Fibroblast of lung (primary cell): Measurements from ENCODE around the gene TTF2. TPM values are rescaled to one million over a fixed set of nuclear protein-coding genes. Genes with fewer than 3 reads are reported as not detected.

Experiments used
- DNase-seq, 2 donors: peaks; one replicate each; pipeline versions ENCODE4 v3.0.0 to v3.0.0-alpha.2; 2010; ENCODE audit warnings: low read depth in 2 of 2
- H2AFZ ChIP-seq: 2 replicates; pipeline ENCODE4 v1.5.1; 2012; ENCODE audit warnings: low read length, control low read depth, inconsistent platforms
- H3K27ac ChIP-seq: 2 replicates; pipeline ENCODE4 v1.5.1; 2011; ENCODE audit warnings: low read length, control low read depth; ENCODE audit not compliant: insufficient read depth
- H3K27me3 ChIP-seq: 2 replicates; pipeline ENCODE4 v1.5.1; 2011; ENCODE audit warnings: mild to moderate bottlenecking, low read length; ENCODE audit not compliant: control insufficient read depth, insufficient read depth
- H3K36me3 ChIP-seq: 2 replicates; pipeline ENCODE4 v1.5.1; 2011; ENCODE audit warnings: low read length; ENCODE audit not compliant: control insufficient read depth, insufficient read depth
- H3K4me1 ChIP-seq: 2 replicates; pipeline ENCODE4 v1.5.1; 2011; ENCODE audit warnings: low read length; ENCODE audit not compliant: control insufficient read depth, insufficient read depth; ENCODE audit errors: extremely low read depth
- H3K4me2 ChIP-seq: 2 replicates; pipeline ENCODE4 v1.5.1; 2011; ENCODE audit warnings: low read length, control low read depth; ENCODE audit not compliant: insufficient read depth; ENCODE audit errors: extremely low read depth
- H3K4me3 ChIP-seq, 4 experiments: fragments of 200-600 bp in 1 of 4; sonication (generic) in 1 of 4; replicated peaks in 1 of 4; 2 replicates each; pipeline ENCODE4 v1.5.1; 2011 to 2016; ENCODE audit warnings: low read length in 4 of 4, low read depth in 3 of 4, mild to moderate bottlenecking in 3 of 4, control low read depth in 2 of 4, inconsistent platforms in 1 of 4, mixed read lengths in 1 of 4; ENCODE audit not compliant: insufficient read depth in 1 of 4; ENCODE audit errors: control extremely low read depth in 1 of 4
- H3K79me2 ChIP-seq: 2 replicates; pipeline ENCODE4 v1.5.1; 2012; ENCODE audit warnings: mild to moderate bottlenecking, low read length, inconsistent platforms; ENCODE audit not compliant: control insufficient read depth, insufficient read depth
- H3K9ac ChIP-seq: 2 replicates; pipeline ENCODE4 v1.5.1; 2011; ENCODE audit warnings: mild to moderate bottlenecking, low read length, control low read depth; ENCODE audit not compliant: insufficient read depth
- H3K9me3 ChIP-seq: 2 replicates; pipeline ENCODE4 v1.5.1; 2012; ENCODE audit warnings: low read depth, low read length; ENCODE audit not compliant: control insufficient read depth, insufficient read depth
- H4K20me1 ChIP-seq: 2 replicates; pipeline ENCODE4 v1.5.1; 2011; ENCODE audit warnings: low read length; ENCODE audit not compliant: control insufficient read depth, insufficient read depth; ENCODE audit errors: extremely low read depth
- EZH2 ChIP-seq: IDR thresholded peaks from 2 replicates; pipeline ENCODE4 v1.5.1; 2012; ENCODE audit warnings: low read length, control low read depth, mild to moderate bottlenecking; ENCODE audit errors: missing control alignments
- polyA plus RNA-seq, 2 donors: library from polyadenylated mRNA; depleted of rRNA in 1 of 2; stranded (reverse) in 1 of 2; unstranded in 1 of 2; fragments of >200 nt; gene quantifications; 2 replicates each; pipeline ENCODE4 v1.2.1, GENCODE V29; 2011 to 2012; ENCODE audit warnings: missing spikeins in 1 of 2
- total RNA-seq: library from RNA; depleted of rRNA; stranded (reverse); fragments of >200 nt; gene quantifications from 2 replicates; pipeline ENCODE4 v1.2.1, GENCODE V29; 2014
- TF ChIP-seq, protein P1 (sequence below), 2 donors: IDR thresholded peaks in 1 of 2; conservative IDR thresholded peaks in 1 of 2; 1 replicate in 1 of 2; 2 replicates in 1 of 2; pipeline ENCODE4 v1.5.1; 2011 to 2012; ENCODE audit warnings: low read length in 2 of 2, control low read depth in 1 of 2, inconsistent platforms in 1 of 2, low read depth in 1 of 2, mild to moderate bottlenecking in 1 of 2

Gene TTF2
- total and polyA plus RNA-seq, 2 donors (not counting 1 experiment from before 2014, with no cell fraction given), result 10.0 to 13.2 TPM

DNA sequence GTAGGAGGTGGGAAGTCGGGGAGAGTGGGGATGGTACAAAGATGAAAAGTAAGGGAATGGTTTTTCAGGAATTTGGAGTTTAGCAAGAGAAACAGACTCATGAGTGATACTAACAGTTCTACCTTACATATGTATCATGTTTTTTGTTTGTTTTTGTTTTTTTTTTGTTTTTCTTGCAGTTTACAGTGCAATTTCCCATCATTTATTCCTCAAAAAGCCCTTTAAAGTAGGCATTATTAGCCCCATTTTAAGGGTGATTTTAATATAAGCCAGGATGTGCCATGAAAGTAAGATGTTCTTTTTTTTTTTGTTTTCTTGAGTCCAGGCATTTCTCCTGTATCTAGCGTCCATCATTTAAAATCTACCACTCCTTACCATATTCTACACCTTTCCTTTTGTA is 75.2 kb downstream of the TTF2 start:
- Histone ChIP-seq H3K27me3 (no peaks in the 10 kb centered on the region), H3K79me2 (no peaks in the 10 kb centered on the region), H3K9ac (no peak overlapping the region), H3K4me2 (no peak overlapping the region), H3K4me3 (no peak overlapping the region), H4K20me1 (no peaks in the 10 kb centered on the region), H3K9me3 (no peaks in the 10 kb centered on the region), H3K36me3 (no peaks in the 10 kb centered on the region), H3K4me1 (no peaks in the 10 kb centered on the region), H2AFZ (no peak overlapping the region), H3K27ac (no peak overlapping the region)
- TF ChIP-seq, protein P1, sequence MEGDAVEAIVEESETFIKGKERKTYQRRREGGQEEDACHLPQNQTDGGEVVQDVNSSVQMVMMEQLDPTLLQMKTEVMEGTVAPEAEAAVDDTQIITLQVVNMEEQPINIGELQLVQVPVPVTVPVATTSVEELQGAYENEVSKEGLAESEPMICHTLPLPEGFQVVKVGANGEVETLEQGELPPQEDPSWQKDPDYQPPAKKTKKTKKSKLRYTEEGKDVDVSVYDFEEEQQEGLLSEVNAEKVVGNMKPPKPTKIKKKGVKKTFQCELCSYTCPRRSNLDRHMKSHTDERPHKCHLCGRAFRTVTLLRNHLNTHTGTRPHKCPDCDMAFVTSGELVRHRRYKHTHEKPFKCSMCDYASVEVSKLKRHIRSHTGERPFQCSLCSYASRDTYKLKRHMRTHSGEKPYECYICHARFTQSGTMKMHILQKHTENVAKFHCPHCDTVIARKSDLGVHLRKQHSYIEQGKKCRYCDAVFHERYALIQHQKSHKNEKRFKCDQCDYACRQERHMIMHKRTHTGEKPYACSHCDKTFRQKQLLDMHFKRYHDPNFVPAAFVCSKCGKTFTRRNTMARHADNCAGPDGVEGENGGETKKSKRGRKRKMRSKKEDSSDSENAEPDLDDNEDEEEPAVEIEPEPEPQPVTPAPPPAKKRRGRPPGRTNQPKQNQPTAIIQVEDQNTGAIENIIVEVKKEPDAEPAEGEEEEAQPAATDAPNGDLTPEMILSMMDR (conservative IDR thresholded peaks at IDR 0.05 in 1 of 2, IDR thresholded peaks at IDR 0.05 in 1 of 2; ENCODE audit: low read depth in 1 of 2, low read length in 2 of 2), result no peak
- no peak for TF ChIP-seq EZH2
- DNase-seq, result no peak

DNA sequence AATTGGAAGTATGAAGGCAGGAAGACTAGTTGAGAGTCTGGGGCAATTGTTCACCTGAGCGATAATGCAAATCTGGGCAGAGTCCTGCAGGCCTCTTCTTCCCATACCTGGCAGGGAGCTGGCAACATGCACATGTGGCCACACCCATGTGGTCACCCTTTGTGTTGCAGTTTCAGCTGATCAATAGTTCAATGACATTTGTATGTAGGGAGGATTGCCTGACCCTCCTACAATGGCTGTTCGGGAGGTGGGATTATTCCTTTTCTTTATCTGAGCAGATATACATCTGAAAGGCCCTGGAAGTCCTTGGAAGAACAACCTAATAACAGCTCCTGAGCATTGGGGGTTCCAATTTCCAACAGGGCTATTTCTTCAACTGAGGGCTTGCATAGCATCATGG is 76.6 kb downstream of the TTF2 start:
- Histone ChIP-seq H3K27ac (no peak overlapping the region), H3K4me1 (no peaks in the 10 kb centered on the region), H3K4me3 (no peak overlapping the region), H3K9ac (no peak overlapping the region), H4K20me1 (no peaks in the 10 kb centered on the region), H3K36me3 (no peaks in the 10 kb centered on the region), H3K4me2 (no peak overlapping the region), H2AFZ (no peak overlapping the region), H3K79me2 (no peaks in the 10 kb centered on the region), H3K9me3 (no peaks in the 10 kb centered on the region), H3K27me3 (no peaks in the 10 kb centered on the region)
- no peak for DNase-seq
- TF ChIP-seq EZH2, result no peak
- TF ChIP-seq, protein P1 (conservative IDR thresholded peaks at IDR 0.05 in 1 of 2, IDR thresholded peaks at IDR 0.05 in 1 of 2; ENCODE audit: low read depth in 1 of 2, low read length in 2 of 2), result no peak

- no peak overlapping the region for H2AFZ ChIP-seq
- DNase-seq, result no peak
- no peak overlapping the region for H3K27ac ChIP-seq
- no peaks in the 10 kb centered on the region for H3K9me3 ChIP-seq
- H3K4me2 ChIP-seq, result no peak overlapping the region
- no peaks in the 10 kb centered on the region for H3K27me3 ChIP-seq
- H3K36me3 ChIP-seq, result no peaks in the 10 kb centered on the region
- no peaks in the 10 kb centered on the region for H4K20me1 ChIP-seq
- no peak overlapping the region for H3K4me3 ChIP-seq
- H3K4me1 ChIP-seq, result no peaks in the 10 kb centered on the region
- no peaks in the 10 kb centered on the region for H3K79me2 ChIP-seq
- H3K9ac ChIP-seq, result no peak overlapping the region
- TF ChIP-seq, protein P1 (conservative IDR thresholded peaks at IDR 0.05 in 1 of 2, IDR thresholded peaks at IDR 0.05 in 1 of 2; ENCODE audit: low read depth in 1 of 2, low read length in 2 of 2), result no peak
- no peak for TF ChIP-seq EZH2
Measured at GRCh38 chr1:117137281-117137855, 77.2 kb downstream of the TTF2 start.
